SK-N-SH treated with all-trans-retinoic acid at 6 μM for 48 hours (cell line): ENCODE data around the gene RFC2.
"Not testable (repeated sequence)": the region's sequence is repeated elsewhere in the genome, so short reads cannot be mapped to it uniquely, and the experiment has no call there.

Source experiments
- ATAC-seq: fragments of 200-7000 bp; cut with Tn5 transposase; 3 replicates; pipeline ENCODE4 v1.9.1; 2020; ENCODE audit warnings: mild to moderate bottlenecking, moderate library complexity
- ARNTL ChIP-seq: fragments of 450-650 bp; formaldehyde crosslinking; IDR thresholded peaks from 2 replicates; pipeline ENCODE4 v1.5.0; 2020; ENCODE audit warnings: low read depth, mild to moderate bottlenecking, moderate library complexity, borderline replicate concordance
- BACH2 ChIP-seq: fragments of 250-450 bp; sonication (Bioruptor Pico); IDR thresholded peaks from 2 replicates; pipeline ENCODE4 v1.9.0; 2021; ENCODE audit warnings: mild to moderate bottlenecking, borderline replicate concordance
- CSDC2 ChIP-seq: fragments of 250-450 bp; sonication (Bioruptor Pico); IDR thresholded peaks from 2 replicates; pipeline ENCODE4 v1.5.0; 2020; ENCODE audit warnings: mild to moderate bottlenecking, moderate library complexity
- ISL1 ChIP-seq: fragments of 250-450 bp; sonication (Bioruptor Pico); IDR thresholded peaks from 2 replicates; pipeline ENCODE4 v2.1.2; 2022; ENCODE audit warnings: mild to moderate bottlenecking, moderate library complexity
- OSR1 ChIP-seq: fragments of 250-450 bp; sonication (Bioruptor Pico); IDR thresholded peaks from 2 replicates; pipeline ENCODE4 v1.8.0; 2022; ENCODE audit warnings: moderate library complexity, mild to moderate bottlenecking, inconsistent platforms
- RARB ChIP-seq: fragments of 250-450 bp; sonication (Bioruptor Pico); IDR thresholded peaks from 2 replicates; pipeline ENCODE4 v1.8.0; 2021; ENCODE audit warnings: mild to moderate bottlenecking, moderate library complexity
- TCF4 ChIP-seq: fragments of 250-450 bp; sonication (Bioruptor Pico); IDR thresholded peaks from 2 replicates; pipeline ENCODE4 v1.8.0; 2021; ENCODE audit warnings: mild to moderate bottlenecking, moderate library complexity, borderline replicate concordance
- TOX ChIP-seq: fragments of 250-450 bp; sonication (Bioruptor Pico); IDR thresholded peaks from 2 replicates; pipeline ENCODE4 v1.8.0; 2021; ENCODE audit warnings: mild to moderate bottlenecking, moderate library complexity, borderline replicate concordance
- ZC3H10 ChIP-seq: fragments of 250-450 bp; sonication (Bioruptor Pico); IDR thresholded peaks from 2 replicates; pipeline ENCODE4 v1.5.1; 2021; ENCODE audit warnings: mild to moderate bottlenecking, moderate library complexity
- ZFP3 ChIP-seq: fragments of 250-450 bp; sonication (Bioruptor Pico); IDR thresholded peaks from 2 replicates; pipeline ENCODE4 v1.5.0; 2020; ENCODE audit warnings: mild to moderate bottlenecking, moderate library complexity
- ZFP30 ChIP-seq: fragments of 450-650 bp; formaldehyde crosslinking; IDR thresholded peaks from 2 replicates; pipeline ENCODE4 v1.5.0; 2022; ENCODE audit warnings: mild to moderate bottlenecking, moderate library complexity
- ZNF8 ChIP-seq: fragments of 450-650 bp; formaldehyde crosslinking; IDR thresholded peaks from 2 replicates; pipeline ENCODE4 v1.5.0; 2020; ENCODE audit warnings: mild to moderate bottlenecking, moderate library complexity
- TF ChIP-seq, protein P1 (sequence below): fragments of 250-450 bp; sonication (Bioruptor Pico); IDR thresholded peaks from 2 replicates; pipeline ENCODE4 v1.8.0; 2021; ENCODE audit warnings: low read depth, mild to moderate bottlenecking, moderate library complexity, borderline replicate concordance
- TF ChIP-seq, protein P2 (sequence below): fragments of 250-450 bp; sonication (Bioruptor Pico); IDR thresholded peaks from 2 replicates; pipeline ENCODE4 v1.5.1; 2020; ENCODE audit warnings: low read depth, mild to moderate bottlenecking, moderate library complexity
- TF ChIP-seq, protein P3 (sequence below): fragments of 250-450 bp; sonication (Bioruptor Pico); IDR thresholded peaks from 2 replicates; pipeline ENCODE4 v1.8.0; 2020; ENCODE audit warnings: mild to moderate bottlenecking, moderate library complexity, borderline replicate concordance

RFC2 gene

GRCh38 chr7:74231232-74231590 is 23.0 kb downstream of the RFC2 start (continued):
- no peak for TF ChIP-seq ISL1 (CRISPR knock-in tag)
- TF ChIP-seq, protein P1, sequence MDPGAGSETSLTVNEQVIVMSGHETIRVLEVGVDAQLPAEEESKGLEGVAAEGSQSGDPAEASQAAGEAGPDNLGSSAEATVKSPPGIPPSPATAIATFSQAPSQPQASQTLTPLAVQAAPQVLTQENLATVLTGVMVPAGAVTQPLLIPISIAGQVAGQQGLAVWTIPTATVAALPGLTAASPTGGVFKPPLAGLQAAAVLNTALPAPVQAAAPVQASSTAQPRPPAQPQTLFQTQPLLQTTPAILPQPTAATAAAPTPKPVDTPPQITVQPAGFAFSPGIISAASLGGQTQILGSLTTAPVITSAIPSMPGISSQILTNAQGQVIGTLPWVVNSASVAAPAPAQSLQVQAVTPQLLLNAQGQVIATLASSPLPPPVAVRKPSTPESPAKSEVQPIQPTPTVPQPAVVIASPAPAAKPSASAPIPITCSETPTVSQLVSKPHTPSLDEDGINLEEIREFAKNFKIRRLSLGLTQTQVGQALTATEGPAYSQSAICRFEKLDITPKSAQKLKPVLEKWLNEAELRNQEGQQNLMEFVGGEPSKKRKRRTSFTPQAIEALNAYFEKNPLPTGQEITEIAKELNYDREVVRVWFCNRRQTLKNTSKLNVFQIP (CRISPR knock-in tag) = no peak

- TF ChIP-seq TOX = no peak
- no peak for ATAC-seq
Measured at GRCh38 chr7:74230446-74231231, 23.6 kb downstream of the RFC2 start.

DNA sequence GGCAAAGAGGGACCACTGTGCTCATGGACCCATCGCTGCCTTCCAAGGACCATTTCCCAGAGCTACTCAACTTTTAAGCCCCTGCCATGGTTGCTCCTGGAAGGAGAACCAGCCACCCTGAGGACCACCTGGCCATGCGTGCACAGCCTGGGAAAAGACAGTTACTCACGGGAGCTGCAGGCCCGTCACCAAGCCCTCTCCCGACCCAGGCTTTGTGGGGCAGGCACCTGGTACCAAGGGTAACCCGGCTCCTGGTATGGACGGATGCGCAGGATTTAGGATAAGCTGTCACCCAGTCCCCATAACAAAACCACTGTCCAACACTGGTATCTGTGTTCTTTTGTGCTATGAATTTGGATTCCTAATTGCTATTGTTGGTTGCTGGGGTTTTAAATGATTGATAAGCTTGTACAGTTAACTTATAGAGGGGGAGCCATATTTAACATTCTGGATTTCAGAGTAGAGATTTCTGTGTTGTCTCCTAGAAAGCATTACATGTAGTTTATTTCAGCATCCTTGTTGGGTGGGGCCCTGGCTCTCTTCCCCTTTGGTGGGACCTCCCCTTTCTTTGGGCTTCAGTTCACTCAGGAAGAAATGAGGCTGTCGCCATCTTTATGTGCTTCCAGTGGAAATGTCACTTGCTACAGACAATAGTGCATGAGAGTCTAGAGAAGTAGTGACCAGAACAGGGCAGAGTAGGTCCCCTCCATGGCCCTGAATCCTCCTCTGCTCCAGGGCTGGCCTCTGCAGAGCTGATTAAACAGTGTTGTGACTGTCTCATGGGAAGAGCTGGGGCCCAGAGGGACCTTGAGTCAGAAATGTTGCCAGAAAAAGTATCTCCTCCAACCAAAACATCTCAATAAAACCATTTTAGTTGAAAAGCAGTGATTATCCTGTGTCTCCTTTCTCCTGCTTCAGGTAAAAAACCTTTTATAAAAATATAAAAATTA is 25.0 kb downstream of the RFC2 start:
- TF ChIP-seq, protein P2, sequence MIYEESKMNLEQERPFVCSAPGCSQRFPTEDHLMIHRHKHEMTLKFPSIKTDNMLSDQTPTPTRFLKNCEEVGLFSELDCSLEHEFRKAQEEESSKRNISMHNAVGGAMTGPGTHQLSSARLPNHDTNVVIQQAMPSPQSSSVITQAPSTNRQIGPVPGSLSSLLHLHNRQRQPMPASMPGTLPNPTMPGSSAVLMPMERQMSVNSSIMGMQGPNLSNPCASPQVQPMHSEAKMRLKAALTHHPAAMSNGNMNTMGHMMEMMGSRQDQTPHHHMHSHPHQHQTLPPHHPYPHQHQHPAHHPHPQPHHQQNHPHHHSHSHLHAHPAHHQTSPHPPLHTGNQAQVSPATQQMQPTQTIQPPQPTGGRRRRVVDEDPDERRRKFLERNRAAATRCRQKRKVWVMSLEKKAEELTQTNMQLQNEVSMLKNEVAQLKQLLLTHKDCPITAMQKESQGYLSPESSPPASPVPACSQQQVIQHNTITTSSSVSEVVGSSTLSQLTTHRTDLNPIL (CRISPR knock-in tag) = no peak
- TF ChIP-seq ZFP3 (CRISPR knock-in tag) (no peak), ISL1 (CRISPR knock-in tag) (no peak), TOX (no peak), CSDC2 (CRISPR knock-in tag) (no peak), BACH2 (CRISPR knock-in tag) (no peak), ZC3H10 (CRISPR knock-in tag) (no peak), ZFP30 (no peak), ZNF8 (CRISPR knock-in tag) (no peak)
- TF ChIP-seq, protein P3, sequence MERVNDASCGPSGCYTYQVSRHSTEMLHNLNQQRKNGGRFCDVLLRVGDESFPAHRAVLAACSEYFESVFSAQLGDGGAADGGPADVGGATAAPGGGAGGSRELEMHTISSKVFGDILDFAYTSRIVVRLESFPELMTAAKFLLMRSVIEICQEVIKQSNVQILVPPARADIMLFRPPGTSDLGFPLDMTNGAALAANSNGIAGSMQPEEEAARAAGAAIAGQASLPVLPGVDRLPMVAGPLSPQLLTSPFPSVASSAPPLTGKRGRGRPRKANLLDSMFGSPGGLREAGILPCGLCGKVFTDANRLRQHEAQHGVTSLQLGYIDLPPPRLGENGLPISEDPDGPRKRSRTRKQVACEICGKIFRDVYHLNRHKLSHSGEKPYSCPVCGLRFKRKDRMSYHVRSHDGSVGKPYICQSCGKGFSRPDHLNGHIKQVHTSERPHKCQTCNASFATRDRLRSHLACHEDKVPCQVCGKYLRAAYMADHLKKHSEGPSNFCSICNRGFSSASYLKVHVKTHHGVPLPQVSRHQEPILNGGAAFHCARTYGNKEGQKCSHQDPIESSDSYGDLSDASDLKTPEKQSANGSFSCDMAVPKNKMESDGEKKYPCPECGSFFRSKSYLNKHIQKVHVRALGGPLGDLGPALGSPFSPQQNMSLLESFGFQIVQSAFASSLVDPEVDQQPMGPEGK (CRISPR knock-in tag) = no peak
- TF ChIP-seq, protein P1 (CRISPR knock-in tag) = no peak
- ATAC-seq = no peak

GRCh38 chr7:74226633-74227032 is 27.6 kb downstream of the RFC2 start:
- ATAC-seq = no peak
- no peak for TF ChIP-seq ZNF8 (CRISPR knock-in tag)
- TF ChIP-seq ARNTL (CRISPR knock-in tag) = no peak
- TF ChIP-seq OSR1 (CRISPR knock-in tag) = no peak
- TF ChIP-seq ISL1 (CRISPR knock-in tag) = no peak
- TF ChIP-seq CSDC2 (CRISPR knock-in tag) = no peak
- no peak for TF ChIP-seq ZFP3 (CRISPR knock-in tag)
- TF ChIP-seq, protein P1 (CRISPR knock-in tag) = no peak
- TF ChIP-seq, all 23 proteins: peak for 0

- no peak for TF ChIP-seq TOX
- no peak for TF ChIP-seq BACH2 (CRISPR knock-in tag)
- TF ChIP-seq, protein P1 (CRISPR knock-in tag) = no peak
- no peak for TF ChIP-seq ZFP3 (CRISPR knock-in tag)
- no peak for TF ChIP-seq ZC3H10 (CRISPR knock-in tag)
- TF ChIP-seq RARB (CRISPR knock-in tag) = no peak
- no peak for TF ChIP-seq TCF4 (CRISPR knock-in tag)
- TF ChIP-seq, protein P2 (CRISPR knock-in tag) = no peak
- no peak for TF ChIP-seq ISL1 (CRISPR knock-in tag)
- no peak for ATAC-seq
Measured at GRCh38 chr7:74225400-74225799, 28.8 kb downstream of the RFC2 start.

- ATAC-seq = not testable (repeated sequence)
Measured at GRCh38 chr7:74224907-74225306, 29.3 kb downstream of the RFC2 start.
